Measurements from ENCODE around the gene PRRT1B. TPM values are rescaled to one million over a fixed set of nuclear protein-coding genes. Genes with fewer than 3 reads are reported as not detected.

PRRT1B gene
- total RNA-seq (1 to 10 TPM in 1 of 7 donors, under 1 TPM in 1, not detected in 5; 0.61 to 4.1 TPM), polyA plus RNA-seq (not detected)
- long read RNA-seq, donor 1: 0 reads
- long read RNA-seq, donor 2: 0 reads
- long read RNA-seq, donor 3, partial matches to known transcripts: 0 of 1 reads
- long read RNA-seq, donor 3, other reads (novel, unspliced or antisense): 1 of 1 reads

- Histone ChIP-seq H3K9me3 (peaks cover 3 to 10% of the 10 kb centered on the region in 2 donors), H3K36me3 (no peaks in the 10 kb centered on the region), H3K4me3 (no peak within 1 kb of the TSS), H3K27me3 (no peaks in the 10 kb centered on the region), H3K4me1 (ENCODE audit: insufficient read depth) (peaks cover 3% of the 10 kb centered on the region), H3K27ac (no peak within 1 kb of the TSS)
- TF ChIP-seq CTCF (IDR thresholded peaks at IDR 0.05) (no peak), EP300 (IDR thresholded peaks at IDR 0.05) (no peak), POLR2A (IDR thresholded peaks at IDR 0.05) (no peak)
- 13 to 18% (median 16%) methylated on average over 44 to 50 of the region's 50 CpGs for WGBS, 3 donors
- intact Hi-C loops (cut with DNase I): no loop called here
- DNase-seq: no peak
Measured at GRCh38 chr9:131545003-131545785, at the start of gene PRRT1B. Gene PRRT1B (plus strand): TSS chr9:131545523. CDS start chr9:131545616, 93 bp downstream.

GRCh38 chr9:131495785-131496184 lies 49.5 kb upstream of the PRRT1B start:
- TF ChIP-seq POLR2A (IDR thresholded peaks at IDR 0.05) (no peak), EP300 (IDR thresholded peaks at IDR 0.05) (no peak), CTCF (IDR thresholded peaks at IDR 0.05) (no peak)
- Histone ChIP-seq H3K9me3 (no peaks in the 10 kb centered on the region), H3K36me3 (no peaks in the 10 kb centered on the region), H3K27ac (no peak overlapping the region), H3K4me1 (ENCODE audit: insufficient read depth) (no peaks in the 10 kb centered on the region), H3K27me3 (no peaks in the 10 kb centered on the region), H3K4me3 (no peak overlapping the region)
- 66 to 81% (median 75%) methylated on average over 22 of the region's 22 CpGs for WGBS, 3 donors
- intact Hi-C loops (cut with DNase I): no loop called here
- DNase-seq: no peak

- intact Hi-C loops (cut with DNase I): no loop called here
Measured at GRCh38 chr9:131496844-131497405, 48.4 kb upstream of the PRRT1B start.

More at GRCh38 chr9:131496844-131497405, 48.4 kb upstream of the PRRT1B start:
- Histone ChIP-seq H3K4me1 (ENCODE audit: insufficient read depth) (peaks cover under 1% of the 10 kb centered on the region), H3K36me3 (no peaks in the 10 kb centered on the region), H3K27ac (no peak overlapping the region), H3K27me3 (no peaks in the 10 kb centered on the region), H3K9me3 (no peaks in the 10 kb centered on the region), H3K4me3 (no peak overlapping the region)
- DNase-seq: no peak
- no peak for TF ChIP-seq POLR2A (IDR thresholded peaks at IDR 0.05)
- TF ChIP-seq EP300 (IDR thresholded peaks at IDR 0.05): no peak
- no peak for TF ChIP-seq CTCF (IDR thresholded peaks at IDR 0.05)
- 67 to 76% (median 70%) methylated on average over 10 of the region's 10 CpGs for WGBS, 3 donors
